HT-29 (cell line): ENCODE results near the gene C16orf78. TPM values are rescaled to one million over a fixed set of nuclear protein-coding genes. Genes with fewer than 3 reads are reported as not detected.
"Not testable (repeated sequence)": the region's sequence is repeated elsewhere in the genome, so short reads cannot be mapped to it uniquely, and the experiment has no call there.

Experiments used
- DNase-seq: peaks from one replicate; pipeline ENCODE4 v3.0.0-alpha.2; 2015; ENCODE audit warnings: low spot score
- total RNA-seq: library from RNA; depleted of rRNA; stranded (reverse); fragments of >200 nt; shearing (Covaris generic); gene quantifications from 2 replicates; pipeline ENCODE4 v1.2.3, GENCODE V29; 2014

Gene C16orf78
- total RNA-seq, 1 experiment from 2014 or later: not detected

GRCh38 chr16:49349446-49350168, 24.0 kb upstream of the C16orf78 start:
- no peak for DNase-seq

GRCh38 chr16:49350265-49351095, 23.1 kb upstream of the C16orf78 start:
- peak; percentile 64 for DNase-seq

GRCh38 chr16:49351096-49351487, 22.5 kb upstream of the C16orf78 start:
- DNase-seq: no peak

- DNase-seq: peak; percentile 10
These were observed 20.7 kb upstream of the C16orf78 start for GRCh38 chr16:49352892-49353291.

- no peak for DNase-seq
These were observed 19.9 kb upstream of the C16orf78 start for GRCh38 chr16:49353680-49354079.

- DNase-seq: no peak
These were observed 19.5 kb upstream of the C16orf78 start for GRCh38 chr16:49354101-49354500.

GRCh38 chr16:49354991-49355390, 18.6 kb upstream of the C16orf78 start:
- DNase-seq: no peak

- no peak for DNase-seq
These were observed 17.5 kb upstream of the C16orf78 start for GRCh38 chr16:49355933-49356665.

- DNase-seq: peak; percentile 23
These were observed 16.7 kb upstream of the C16orf78 start for GRCh38 chr16:49356728-49357488.

- no peak for DNase-seq
These were observed 14.0 kb upstream of the C16orf78 start for GRCh38 chr16:49359591-49359990.

GRCh38 chr16:49361731-49362130, 11.9 kb upstream of the C16orf78 start:
- not testable (repeated sequence) for DNase-seq

- DNase-seq: no peak
These were observed 11.4 kb upstream of the C16orf78 start for GRCh38 chr16:49362230-49362629.

GRCh38 chr16:49365711-49366509, 7.7 kb upstream of the C16orf78 start:
- DNase-seq: no peak

- no peak for DNase-seq
These were observed 6.9 kb upstream of the C16orf78 start for GRCh38 chr16:49366669-49367068.

GRCh38 chr16:49369651-49370611, 3.7 kb upstream of the C16orf78 start:
- DNase-seq: no peak

- no peak for DNase-seq
These were observed 2.6 kb downstream of the C16orf78 start for GRCh38 chr16:49376206-49376605.

- no peak for DNase-seq
These were observed 3.7 kb downstream of the C16orf78 start for GRCh38 chr16:49377196-49377755.

- DNase-seq: no peak
These were observed 4.6 kb downstream of the C16orf78 start for GRCh38 chr16:49378238-49378637.

GRCh38 chr16:49378816-49379215, 5.2 kb downstream of the C16orf78 start:
- DNase-seq: no peak
